AG04450 (cell line): ENCODE measurements around the gene MPIG6B. TPM values are rescaled to one million over a fixed set of nuclear protein-coding genes. Genes with fewer than 3 reads are reported as not detected.

Experiments
- CTCF ChIA-PET: fragments of 300-600, 350-600 bp; formaldehyde crosslinking; extraction: SDS; loops from one replicate; lab custom pipeline; 2022; ENCODE audit warnings: antibody characterized with exemption, inconsistent platforms; lab: Charles Lee
- POLR2A ChIA-PET: fragments of 350-600 bp; formaldehyde crosslinking; extraction: SDS; loops from one replicate; lab custom pipeline; 2021; ENCODE audit warnings: antibody characterized with exemption, inconsistent platforms; lab: Yijun Ruan, JAX
- DNase-seq: peaks from one replicate; pipeline ENCODE4 v3.0.0-alpha.2; 2011; ENCODE audit warnings: low read depth, low spot score
- H3K27ac ChIP-seq: one replicate; pipeline ENCODE4 v1.5.1; 2012; ENCODE audit warnings: low read depth, low read length, control low read depth
- H3K27me3 ChIP-seq: one replicate; pipeline ENCODE4 v1.6.0; 2012; ENCODE audit warnings: low read length; ENCODE audit not compliant: control insufficient read depth, insufficient read depth
- H3K4me3 ChIP-seq: 2 replicates; pipeline ENCODE4 v1.5.1; 2011; ENCODE audit warnings: mild to moderate bottlenecking, low read depth, low read length, control low read depth
- H3K9me3 ChIP-seq: 2 replicates; pipeline ENCODE4 v1.5.1; 2012; ENCODE audit warnings: low read length; ENCODE audit not compliant: control insufficient read depth, insufficient read depth
- CTCF ChIP-seq: IDR thresholded peaks from 2 replicates; pipeline ENCODE4 v1.5.1; 2011; ENCODE audit warnings: low read depth, low read length, control low read depth, inconsistent platforms
- polyA plus RNA-seq: library from polyadenylated mRNA; depleted of rRNA; stranded (reverse); fragments of >200 nt; gene quantifications from 2 replicates; pipeline ENCODE4 v1.2.3, GENCODE V29; 2011

The MPIG6B gene
- polyA plus RNA-seq, 1 experiment = not detected

GRCh38 chr6:31697555-31697954, 25.6 kb upstream of the MPIG6B start:
- POLR2A ChIA-PET = no interaction called here
- CTCF ChIA-PET = interaction anchor here (0.7 to 1.4 kb wide), 2 partner anchors 109 to 132 kb away, joined by 4 read pairs; partner anchors contain the start of gene LSM2
- Histone ChIP-seq H3K27me3 (no peaks in the 10 kb centered on the region), H3K9me3 (no peaks in the 10 kb centered on the region), H3K27ac (no peak overlapping the region), H3K4me3 (no peak overlapping the region)
- no peak for TF ChIP-seq CTCF
- DNase-seq = no peak

- Histone ChIP-seq H3K27ac (no peak overlapping the region), H3K4me3 (no peak overlapping the region), H3K9me3 (no peaks in the 10 kb centered on the region), H3K27me3 (no peaks in the 10 kb centered on the region)
- ChIA-PET POLR2A (no interaction called here), CTCF (interaction anchor here (1.0 to 1.5 kb wide), 3 partner anchors 10 to 38 kb away, joined by 3 to 4 read pairs (median 3); partner anchors contain the start of gene LY6G5C)
- no peak for TF ChIP-seq CTCF
- DNase-seq = no peak
Observed at GRCh38 chr6:31700740-31701401, 22.3 kb upstream of the MPIG6B start.

- Histone ChIP-seq H3K9me3 (no peaks in the 10 kb centered on the region), H3K27me3 (no peaks in the 10 kb centered on the region), H3K27ac (no peak overlapping the region), H3K4me3 (peak overlapping the region; percentile 98)
- no peak for TF ChIP-seq CTCF
- DNase-seq = no peak
- ChIA-PET POLR2A (interaction anchor here (0.7 to 2.7 kb wide), 3 partner anchors 41 to 126 kb away, joined by 3 to 9 read pairs (median 9); partner anchors contain the start of genes C6orf47, HSPA1B and LSM2), CTCF (no interaction called here)
Observed at GRCh38 chr6:31701666-31702404, 21.3 kb upstream of the MPIG6B start.

GRCh38 chr6:31702405-31702818, 20.8 kb upstream of the MPIG6B start:
- DNase-seq = no peak
- Histone ChIP-seq H3K27ac (peak overlapping the region; percentile 94), H3K27me3 (no peaks in the 10 kb centered on the region), H3K4me3 (peak overlapping the region; percentile 98), H3K9me3 (no peaks in the 10 kb centered on the region)
- CTCF ChIA-PET = interaction anchor here (1.2 to 2.5 kb wide), 2 partner anchors 10 to 67 kb away, joined by 3 to 11 read pairs; no protein-coding TSS in a partner anchor
- POLR2A ChIA-PET = interaction anchor here (0.7 to 2.7 kb wide), 7 partner anchors 7 to 132 kb away, joined by 3 to 9 read pairs (median 5); partner anchors contain the start of genes C6orf47, GPANK1, HSPA1B and LSM2
- TF ChIP-seq CTCF = no peak
